Measurements from ENCODE around the gene SH3BGRL2. TPM values are rescaled to one million over a fixed set of nuclear protein-coding genes. Genes with fewer than 3 reads are reported as not detected.
A peak's percentile ranks its signal among the peaks of the same experiment; 100 is the strongest.

Gene SH3BGRL2
- total RNA-seq, 6 experiments from 2014 or later: 0.14 to 0.43 (median 0.23) TPM

DNA sequence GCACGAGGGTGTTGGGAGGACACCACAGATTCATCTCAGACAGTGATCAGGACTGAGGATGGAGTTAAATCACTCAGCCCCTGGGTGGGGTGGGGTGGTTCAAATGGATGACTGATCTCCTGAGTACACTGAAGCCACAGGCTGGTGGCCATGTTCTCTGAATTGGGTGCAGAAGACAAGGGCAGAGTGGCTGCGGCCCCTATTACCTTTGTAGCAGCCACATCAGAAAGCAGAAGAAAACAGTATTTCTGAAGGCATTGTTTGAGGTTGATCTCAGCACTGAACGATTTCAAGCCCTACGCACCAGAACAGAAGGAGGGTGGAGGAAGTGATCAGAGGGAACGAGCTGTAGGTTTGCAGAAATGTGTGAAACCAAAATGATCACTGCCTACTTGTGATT, 71.6 kb downstream of the SH3BGRL2 start:
- H3K27me3 Mint-ChIP-seq (ENCODE audit: insufficient read depth): peaks cover 4% of the 10 kb centered on the region; the same call in 1 of the 2 replicates
- DNase-seq: no peak
- TF ChIP-seq CTCF (IDR thresholded peaks at IDR 0.05): no peak
- H3K36me3 Mint-ChIP-seq (ENCODE audit: low read depth): no peaks in the 10 kb centered on the region
- no peak overlapping the region for H3K4me3 Mint-ChIP-seq
- H3K4me1 Mint-ChIP-seq (ENCODE audit: low read depth): no peaks in the 10 kb centered on the region
- H3K9me3 Mint-ChIP-seq: no peaks in the 10 kb centered on the region
- no peak overlapping the region for H3K27ac Mint-ChIP-seq

DNA sequence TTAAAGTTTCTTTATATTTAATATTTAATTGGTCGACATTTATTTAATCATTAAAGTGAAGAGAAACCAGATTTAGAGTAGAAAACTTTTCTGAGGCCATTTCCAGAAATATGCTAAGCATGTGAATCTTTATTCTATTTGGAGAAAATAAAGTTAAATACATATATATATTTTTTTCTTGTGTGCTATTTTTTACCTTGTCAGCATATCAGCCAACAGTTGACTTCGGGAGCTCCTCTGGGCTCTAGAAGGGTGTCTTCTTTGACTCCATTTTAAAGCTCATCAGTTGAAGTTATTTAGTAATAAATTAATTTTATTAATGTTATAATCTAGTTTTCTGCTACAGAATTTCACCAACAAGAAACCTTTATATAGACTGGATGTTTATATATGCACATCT, 73.1 kb downstream of the SH3BGRL2 start:
- H3K9me3 Mint-ChIP-seq: no peaks in the 10 kb centered on the region
- no peak overlapping the region for H3K4me3 Mint-ChIP-seq
- no peaks in the 10 kb centered on the region; the same call in 1 of the 2 replicates for H3K27me3 Mint-ChIP-seq (ENCODE audit: insufficient read depth)
- TF ChIP-seq CTCF (IDR thresholded peaks at IDR 0.05): no peak
- H3K27ac Mint-ChIP-seq: no peak overlapping the region
- DNase-seq: no peak
- H3K36me3 Mint-ChIP-seq (ENCODE audit: low read depth): no peaks in the 10 kb centered on the region
- H3K4me1 Mint-ChIP-seq (ENCODE audit: low read depth): no peaks in the 10 kb centered on the region

DNA sequence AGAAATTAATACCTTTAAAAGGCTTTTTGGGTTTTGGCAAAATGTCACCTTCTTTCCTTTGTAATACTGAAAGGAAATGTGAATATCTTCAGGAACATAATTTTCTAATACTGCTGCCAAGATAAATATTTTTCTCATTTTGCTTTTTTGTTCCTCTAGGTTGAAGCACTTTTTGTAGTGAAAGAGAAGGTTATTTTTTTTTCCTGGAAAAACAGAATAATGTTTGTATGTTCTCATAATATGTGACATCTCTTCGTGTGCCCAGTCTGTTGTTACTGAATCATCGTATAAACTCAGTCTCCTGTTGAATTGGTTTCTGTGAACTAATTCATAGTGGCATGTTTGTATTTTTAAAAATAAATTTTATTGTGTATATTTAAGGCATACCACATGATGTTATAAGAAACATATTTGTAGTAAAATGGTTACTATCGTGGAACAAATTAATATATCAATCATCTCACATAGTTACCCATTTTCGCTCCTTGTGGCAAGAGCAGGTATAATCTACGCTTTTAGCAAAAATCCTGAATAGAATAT, 74.4 kb downstream of the SH3BGRL2 start:
- Mint-ChIP-seq H3K27me3 (ENCODE audit: insufficient read depth) (no peaks in the 10 kb centered on the region; the same call in 1 of the 2 replicates), H3K9me3 (no peaks in the 10 kb centered on the region), H3K27ac (no peak overlapping the region), H3K36me3 (ENCODE audit: low read depth) (no peaks in the 10 kb centered on the region), H3K4me1 (ENCODE audit: low read depth) (no peaks in the 10 kb centered on the region), H3K4me3 (no peak overlapping the region)
- TF ChIP-seq CTCF (IDR thresholded peaks at IDR 0.05): peak; percentile 34; the same call in 1 of the 2 replicates
- no peak for DNase-seq

DNA sequence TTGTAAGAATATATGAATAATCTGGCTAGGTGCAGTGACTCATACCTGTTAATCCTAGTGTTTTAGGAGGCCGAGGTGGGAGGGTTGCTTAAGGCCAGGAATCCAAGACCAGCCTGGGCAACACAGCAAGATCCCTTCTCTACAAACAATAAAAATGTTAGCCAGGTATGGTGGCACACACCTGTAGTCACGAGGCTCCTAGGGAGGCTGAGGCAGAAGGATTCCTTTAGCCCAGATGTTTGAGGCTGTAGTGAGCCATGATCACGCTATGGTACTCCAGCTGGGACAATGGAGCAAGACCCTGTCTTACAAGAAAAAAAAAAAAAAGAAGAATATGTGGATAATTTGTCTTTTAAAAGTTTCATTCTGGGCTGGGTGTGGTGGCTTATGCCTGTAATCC, 75.4 kb downstream of the SH3BGRL2 start:
- Mint-ChIP-seq H3K4me1 (ENCODE audit: low read depth) (no peaks in the 10 kb centered on the region), H3K27me3 (ENCODE audit: insufficient read depth) (no peaks in the 10 kb centered on the region; the same call in 1 of the 2 replicates), H3K27ac (no peak overlapping the region), H3K36me3 (ENCODE audit: low read depth) (no peaks in the 10 kb centered on the region), H3K4me3 (no peak overlapping the region), H3K9me3 (no peaks in the 10 kb centered on the region)
- no peak for TF ChIP-seq CTCF (IDR thresholded peaks at IDR 0.05)
- no peak for DNase-seq

DNA sequence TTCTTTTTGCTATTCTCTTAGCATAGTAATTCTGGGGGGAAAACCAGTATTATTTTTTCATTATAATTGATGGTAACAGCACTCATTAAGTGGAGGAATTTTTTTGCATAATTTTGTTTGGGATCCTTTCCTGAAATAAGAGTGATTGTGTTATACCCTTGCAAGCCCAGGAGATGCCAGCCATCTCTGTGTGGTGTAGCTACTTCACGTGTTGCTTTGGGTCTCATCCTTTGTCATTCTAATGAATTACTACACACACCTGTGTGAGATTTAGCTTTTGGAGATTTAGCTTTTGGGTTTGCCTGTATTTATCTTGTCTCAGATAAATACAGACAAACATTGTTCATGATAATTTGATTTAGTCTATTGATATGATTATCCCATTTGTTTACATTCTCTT, 76.5 kb downstream of the SH3BGRL2 start:
- Mint-ChIP-seq H3K27ac (no peak overlapping the region), H3K27me3 (ENCODE audit: insufficient read depth) (peaks cover 3% of the 10 kb centered on the region; the same call in 1 of the 2 replicates), H3K36me3 (ENCODE audit: low read depth) (no peaks in the 10 kb centered on the region), H3K9me3 (no peaks in the 10 kb centered on the region), H3K4me3 (no peak overlapping the region), H3K4me1 (ENCODE audit: low read depth) (no peaks in the 10 kb centered on the region)
- DNase-seq: no peak
- TF ChIP-seq CTCF (IDR thresholded peaks at IDR 0.05): no peak
